HUES6 (cell line): ENCODE results near the gene RASSF9.

ENCODE experiments used
- H3K27ac ChIP-seq: 2 replicates; pipeline ENCODE4 v1.7.0; 2013; ENCODE audit warnings: low read depth, mild to moderate bottlenecking, low read length, inconsistent platforms
- H3K27me3 ChIP-seq: 2 replicates; pipeline ENCODE4 v1.6.1; 2013; ENCODE audit warnings: low read length; ENCODE audit not compliant: control insufficient read depth, insufficient read depth
- H3K36me3 ChIP-seq: 2 replicates; pipeline ENCODE4 v1.6.1; 2013; ENCODE audit warnings: low read length; ENCODE audit not compliant: control insufficient read depth, insufficient read depth
- H3K4me1 ChIP-seq: 2 replicates; pipeline ENCODE4 v1.6.1; 2013; ENCODE audit warnings: low read length; ENCODE audit not compliant: control insufficient read depth, insufficient read depth
- H3K4me3 ChIP-seq: 2 replicates; pipeline ENCODE4 v1.5.1; 2013; ENCODE audit warnings: low read depth, low read length
- H3K9ac ChIP-seq: one replicate; pipeline ENCODE4 v1.6.1; 2013; ENCODE audit warnings: mild to moderate bottlenecking, low read length
- H3K9me3 ChIP-seq: 2 replicates; pipeline ENCODE4 v1.6.1; 2013; ENCODE audit warnings: low read depth, low read length; ENCODE audit not compliant: control insufficient read depth, insufficient read depth

The RASSF9 gene

DNA sequence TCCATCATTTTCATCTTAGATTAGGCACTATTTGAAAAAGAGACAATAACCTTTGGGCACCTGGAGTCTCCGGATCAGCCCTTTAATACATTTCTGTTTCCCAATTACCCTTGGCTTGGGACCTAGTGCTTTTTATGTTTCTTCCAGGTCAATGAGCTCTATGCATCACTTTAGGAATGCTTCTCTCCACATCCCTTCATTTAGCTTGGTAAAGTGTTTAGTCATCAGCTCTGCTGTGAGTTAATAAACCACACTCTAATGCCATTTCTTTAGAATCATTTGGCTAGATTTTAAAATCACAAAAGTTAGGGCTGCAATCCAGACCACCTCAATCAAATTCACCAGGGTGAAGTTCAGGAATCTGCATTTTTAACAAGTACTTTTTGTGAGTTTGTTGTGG lies 41.7 kb downstream of the RASSF9 start:
- H3K4me3 ChIP-seq = no peak overlapping the region
- H3K27ac ChIP-seq = no peak overlapping the region
- no peaks in the 10 kb centered on the region for H3K9me3 ChIP-seq
- no peaks in the 10 kb centered on the region; the same call in 1 of the 2 replicates for H3K4me1 ChIP-seq
- no peaks in the 10 kb centered on the region for H3K36me3 ChIP-seq
- no peak overlapping the region for H3K9ac ChIP-seq
- no peaks in the 10 kb centered on the region for H3K27me3 ChIP-seq

DNA sequence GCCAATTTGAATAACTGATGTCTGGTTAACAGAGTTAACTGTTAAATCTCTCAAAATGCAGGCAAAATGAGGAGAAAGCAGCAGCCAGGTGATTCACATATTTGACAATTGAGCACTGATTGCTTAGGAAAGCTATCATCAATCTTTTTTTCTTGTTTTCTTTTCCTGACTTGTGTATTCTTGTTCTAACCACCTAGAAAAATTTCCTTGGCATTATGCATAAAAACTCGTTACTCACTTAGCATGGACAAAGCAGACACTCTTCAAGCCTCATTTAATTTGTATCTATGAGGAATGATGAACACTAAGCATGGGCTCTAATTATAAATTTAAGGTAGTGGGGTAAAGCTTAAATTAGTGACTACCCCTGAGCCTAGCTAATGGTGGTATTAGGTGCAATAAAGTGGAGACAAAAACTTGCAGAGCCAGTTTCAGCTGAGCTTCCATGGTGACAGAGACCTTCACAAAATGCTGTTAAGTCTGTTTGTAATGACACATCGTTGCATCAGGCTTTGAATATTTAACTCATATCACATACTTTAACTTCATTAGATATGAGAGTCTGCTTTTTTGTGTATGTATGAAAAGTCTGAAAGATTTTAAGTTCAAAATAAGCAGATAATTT lies 52.0 kb downstream of the RASSF9 start:
- Histone ChIP-seq H3K4me3 (no peak overlapping the region), H3K4me1 (peaks cover 7% of the 10 kb centered on the region), H3K27ac (no peak overlapping the region), H3K9ac (no peak overlapping the region), H3K36me3 (no peaks in the 10 kb centered on the region), H3K9me3 (peaks cover 8% of the 10 kb centered on the region), H3K27me3 (no peaks in the 10 kb centered on the region)

DNA sequence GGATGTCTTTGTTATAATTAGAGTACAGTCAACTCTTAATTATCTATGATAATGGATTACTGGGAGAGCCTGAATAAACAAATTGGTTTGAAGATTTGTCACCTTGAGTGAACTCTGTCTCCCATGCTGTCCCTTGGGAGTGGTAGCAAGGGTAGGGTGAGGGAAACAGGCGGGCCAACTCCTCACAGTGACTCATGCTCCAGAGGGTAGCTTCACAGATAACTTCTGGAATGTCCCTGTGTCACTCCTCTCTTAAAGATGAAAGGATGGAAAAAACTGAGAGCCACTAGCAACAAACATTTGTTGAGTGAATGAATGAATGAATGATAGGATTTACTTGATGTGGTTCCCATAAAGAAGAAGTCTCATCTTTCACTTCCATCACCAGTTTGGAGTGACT lies 53.5 kb downstream of the RASSF9 start:
- Histone ChIP-seq H3K36me3 (no peaks in the 10 kb centered on the region), H3K9ac (no peak overlapping the region), H3K4me1 (peaks cover 12% of the 10 kb centered on the region), H3K27me3 (no peaks in the 10 kb centered on the region), H3K27ac (no peak overlapping the region), H3K4me3 (no peak overlapping the region), H3K9me3 (peaks cover 8% of the 10 kb centered on the region)

DNA sequence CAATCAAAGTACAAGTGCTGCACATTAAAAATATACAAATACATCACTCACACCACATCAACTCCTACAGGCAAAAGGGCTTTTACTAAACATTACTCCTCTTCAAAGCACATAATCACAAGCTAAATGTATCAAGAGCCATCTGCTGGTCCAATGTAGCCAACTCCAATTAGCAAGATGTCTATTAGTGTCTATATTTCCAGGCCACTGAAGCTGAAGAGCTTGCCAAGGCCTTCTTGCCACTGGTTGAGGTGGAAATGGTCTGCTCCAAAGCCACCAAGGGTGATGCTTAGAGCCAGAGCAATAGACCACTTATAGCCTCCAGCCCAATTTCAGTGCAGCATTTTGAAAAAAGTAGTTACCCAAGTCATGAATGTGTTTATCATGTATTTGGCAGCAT lies 54.4 kb downstream of the RASSF9 start:
- Histone ChIP-seq H3K27ac (no peak overlapping the region), H3K4me1 (peaks cover 12% of the 10 kb centered on the region), H3K9ac (no peak overlapping the region), H3K9me3 (peaks cover 8% of the 10 kb centered on the region), H3K36me3 (no peaks in the 10 kb centered on the region), H3K27me3 (no peaks in the 10 kb centered on the region), H3K4me3 (no peak overlapping the region)

DNA sequence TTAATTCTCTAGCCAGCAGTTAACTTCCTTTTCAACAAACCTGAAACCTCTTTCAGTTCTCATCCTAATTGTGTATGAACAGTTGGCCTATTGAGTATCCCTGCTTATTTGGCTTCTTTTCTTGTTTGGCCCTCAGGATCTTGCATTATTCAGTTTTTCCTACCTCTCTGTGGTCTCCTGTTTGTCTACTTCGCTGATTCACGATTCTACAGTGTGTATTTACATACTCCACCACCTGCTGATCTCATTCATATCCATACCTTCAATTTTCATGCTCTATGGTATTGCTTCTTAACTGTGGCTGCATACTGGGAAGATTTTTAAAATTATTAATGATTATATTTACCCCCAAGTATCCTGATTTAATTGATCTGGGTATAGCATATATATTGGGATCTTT lies 56.4 kb downstream of the RASSF9 start:
- peaks cover 23% of the 10 kb centered on the region for H3K4me1 ChIP-seq
- no peak overlapping the region for H3K4me3 ChIP-seq
- no peaks in the 10 kb centered on the region for H3K36me3 ChIP-seq
- H3K9ac ChIP-seq = no peak overlapping the region
- H3K27me3 ChIP-seq = no peaks in the 10 kb centered on the region
- H3K9me3 ChIP-seq = no peaks in the 10 kb centered on the region
- no peak overlapping the region for H3K27ac ChIP-seq

DNA sequence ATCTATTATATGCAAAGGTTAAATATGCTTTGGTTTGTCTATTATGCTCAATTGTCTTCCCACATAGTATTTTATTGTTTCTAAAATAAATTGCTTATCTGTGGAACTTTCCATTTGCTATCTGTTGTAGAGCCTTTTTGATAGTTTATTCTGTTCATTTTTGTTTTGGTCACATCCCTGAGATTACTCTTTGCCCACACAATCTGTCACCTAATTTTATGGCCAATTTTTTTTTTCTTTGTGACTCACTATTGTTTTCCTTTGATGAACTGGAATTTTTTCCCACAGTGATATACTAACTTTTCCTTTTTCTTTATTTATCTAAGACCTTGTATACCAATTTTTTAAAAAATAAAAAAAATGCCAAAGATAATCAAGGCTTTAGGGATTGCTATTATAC lies 61.1 kb downstream of the RASSF9 start:
- Histone ChIP-seq H3K36me3 (no peaks in the 10 kb centered on the region), H3K27ac (no peak overlapping the region), H3K4me1 (peaks cover 27% of the 10 kb centered on the region), H3K27me3 (no peaks in the 10 kb centered on the region), H3K4me3 (no peak overlapping the region), H3K9me3 (no peaks in the 10 kb centered on the region), H3K9ac (no peak overlapping the region)

DNA sequence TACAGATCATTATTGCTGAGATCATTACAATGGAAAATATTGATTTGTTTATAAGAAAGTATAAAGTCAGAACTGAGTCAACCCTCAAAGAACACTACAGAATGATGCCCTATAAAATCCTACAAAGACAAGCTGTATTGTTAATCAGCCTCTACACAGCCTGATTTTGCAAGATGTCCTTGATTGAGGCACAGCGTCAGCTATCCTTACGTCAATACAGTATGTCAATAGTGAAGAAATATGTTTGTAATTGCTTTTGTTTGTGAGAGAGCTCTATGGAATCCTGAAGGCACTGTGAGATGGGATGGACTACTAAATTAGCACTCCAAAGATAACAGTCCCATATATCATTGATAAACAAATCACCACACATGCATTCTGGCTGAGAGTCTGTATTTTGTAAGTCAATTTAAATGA lies 70.7 kb downstream of the RASSF9 start:
- peaks cover under 1% of the 10 kb centered on the region; the same call in 1 of the 2 replicates for H3K4me1 ChIP-seq
- no peak overlapping the region for H3K9ac ChIP-seq
- no peaks in the 10 kb centered on the region for H3K36me3 ChIP-seq
- no peak overlapping the region for H3K4me3 ChIP-seq
- no peak overlapping the region for H3K27ac ChIP-seq
- H3K27me3 ChIP-seq = no peaks in the 10 kb centered on the region
- no peaks in the 10 kb centered on the region for H3K9me3 ChIP-seq

GRCh38 chr12:85759623-85760022 lies 76.6 kb downstream of the RASSF9 start:
- no peaks in the 10 kb centered on the region for H3K4me1 ChIP-seq
- peaks cover 20% of the 10 kb centered on the region for H3K9me3 ChIP-seq
- H3K9ac ChIP-seq = no peak overlapping the region
- no peaks in the 10 kb centered on the region for H3K36me3 ChIP-seq
- no peak overlapping the region for H3K27ac ChIP-seq
- H3K4me3 ChIP-seq = no peak overlapping the region
- H3K27me3 ChIP-seq = no peaks in the 10 kb centered on the region

GRCh38 chr12:85759091-85759490 lies 77.1 kb downstream of the RASSF9 start:
- H3K36me3 ChIP-seq = no peaks in the 10 kb centered on the region
- H3K9me3 ChIP-seq = peaks cover 23% of the 10 kb centered on the region
- H3K4me1 ChIP-seq = no peaks in the 10 kb centered on the region

GRCh38 chr12:85755760-85756159 lies 80.4 kb downstream of the RASSF9 start:
- Histone ChIP-seq H3K9ac (no peak overlapping the region), H3K27me3 (no peaks in the 10 kb centered on the region), H3K36me3 (no peaks in the 10 kb centered on the region), H3K4me3 (no peak overlapping the region), H3K27ac (no peak overlapping the region), H3K4me1 (no peaks in the 10 kb centered on the region), H3K9me3 (peaks cover 23% of the 10 kb centered on the region)

More at GRCh38 chr12:85759091-85759490, 77.1 kb downstream of the RASSF9 start:
- H3K4me3 ChIP-seq = no peak overlapping the region
- H3K9ac ChIP-seq = no peak overlapping the region
- no peak overlapping the region for H3K27ac ChIP-seq
- no peaks in the 10 kb centered on the region for H3K27me3 ChIP-seq
